Activated CD4-positive, alpha-beta T cell treated with anti-CD3 and anti-CD28 coated beads for 48 hours (primary cell): Measurements from ENCODE around the gene SNRNP48.

Experiments used
- DNase-seq: peaks from one replicate; pipeline ENCODE4 v3.0.0-alpha.2; 2020

The SNRNP48 gene

GRCh38 chr6:7559651-7560385 lies 30.2 kb upstream of the SNRNP48 start:
- no peak for DNase-seq

DNA sequence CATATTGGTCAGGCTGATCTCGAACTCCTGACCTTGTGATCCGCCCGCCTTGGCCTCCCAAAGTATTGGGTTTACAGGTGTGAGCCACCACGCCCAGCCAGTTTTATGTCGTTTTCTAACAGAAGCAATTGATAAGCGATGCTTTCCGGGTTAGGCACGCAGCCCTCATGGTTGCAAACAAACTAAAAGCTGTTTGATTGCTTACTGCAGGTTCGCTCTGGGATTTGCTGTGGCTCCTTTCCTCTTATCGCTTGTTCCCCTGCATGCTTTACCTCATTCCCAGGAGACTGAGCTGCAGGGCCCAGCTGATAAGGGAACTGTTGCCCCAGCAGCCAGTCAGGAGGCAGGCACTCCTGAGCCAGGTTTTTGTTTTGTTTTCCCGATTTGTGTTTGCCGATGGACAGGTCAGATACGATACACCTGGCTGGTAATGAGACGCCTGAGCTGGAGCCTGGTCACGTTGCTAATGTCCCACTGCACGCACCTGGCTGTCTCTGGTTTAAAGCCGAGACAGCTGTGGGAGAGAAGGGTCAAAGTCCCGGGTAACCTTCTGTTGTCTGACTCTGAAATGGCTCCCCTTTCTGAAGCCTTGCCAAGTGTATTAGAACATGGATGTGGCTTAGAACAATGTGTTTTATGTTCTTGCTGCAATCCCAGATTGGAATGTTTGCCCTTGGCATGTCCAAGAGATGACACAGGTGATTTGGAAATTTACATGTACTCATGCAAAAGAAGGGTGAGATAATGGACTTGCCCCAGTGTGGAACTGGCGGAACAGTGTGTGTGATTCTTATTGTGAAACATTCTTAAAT lies 28.6 kb upstream of the SNRNP48 start:
- DNase-seq = no peak

GRCh38 chr6:7562769-7563168 lies 27.2 kb upstream of the SNRNP48 start:
- DNase-seq = no peak

DNA sequence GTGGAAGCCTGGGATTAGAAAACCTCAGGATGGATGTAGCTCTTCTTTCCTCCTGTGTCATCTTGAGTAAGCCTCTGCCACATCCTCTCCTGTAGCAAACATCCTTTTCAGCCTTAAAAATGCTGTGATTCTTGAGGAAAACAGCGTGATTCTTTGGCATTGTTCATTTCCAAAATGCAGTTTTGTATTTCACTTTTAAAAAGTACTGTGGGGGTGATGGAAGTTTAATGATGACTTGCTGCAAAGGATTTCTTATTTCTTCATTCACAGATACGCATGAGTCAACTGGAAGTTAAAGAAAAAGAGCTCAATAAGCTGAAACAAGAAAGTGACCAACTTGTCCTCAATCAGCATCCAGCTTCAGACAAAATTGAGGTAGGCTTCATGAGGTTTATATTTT lies 23.9 kb upstream of the SNRNP48 start:
- no peak for DNase-seq

GRCh38 chr6:7566617-7567173 lies 23.3 kb upstream of the SNRNP48 start:
- DNase-seq = no peak

DNA sequence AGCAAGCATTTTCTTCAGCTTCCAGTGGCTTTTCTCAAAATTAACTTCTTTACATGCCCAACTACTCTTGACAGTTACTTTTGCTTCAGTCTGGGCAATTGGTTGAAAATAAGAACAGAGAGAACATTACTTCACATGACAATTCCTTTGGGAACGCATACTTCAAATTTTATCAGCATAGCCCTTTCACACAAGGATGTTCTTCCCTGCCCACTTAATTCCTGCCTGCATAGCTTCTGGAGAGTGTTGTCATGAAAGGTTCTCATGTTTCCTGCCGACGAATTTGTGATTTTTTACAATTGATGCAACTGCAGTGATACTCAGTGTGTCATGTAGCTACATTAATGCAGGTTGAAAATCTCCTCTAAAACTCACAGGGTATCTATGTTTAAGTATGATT lies 22.0 kb upstream of the SNRNP48 start:
- no peak for DNase-seq

DNA sequence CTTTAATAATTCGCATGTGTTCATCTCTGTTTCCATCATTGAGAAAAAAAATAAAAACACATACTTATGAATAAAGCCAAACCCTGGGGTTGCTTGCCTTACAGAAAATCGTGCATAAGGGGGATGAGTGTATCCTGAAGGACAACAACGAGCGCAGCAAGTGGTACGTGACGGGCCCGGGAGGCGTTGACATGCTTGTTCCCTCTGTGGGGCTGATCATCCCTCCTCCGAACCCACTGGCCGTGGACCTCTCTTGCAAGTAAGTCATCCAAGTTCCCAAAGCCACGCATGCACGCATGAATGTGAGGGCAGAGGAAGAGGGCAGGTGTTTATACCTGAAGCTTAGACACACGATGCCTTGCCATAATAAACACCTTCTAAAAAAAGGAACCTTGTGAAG lies 20.9 kb upstream of the SNRNP48 start:
- no peak for DNase-seq

- no peak for DNase-seq
Measured at GRCh38 chr6:7572213-7572943, 17.6 kb upstream of the SNRNP48 start.

GRCh38 chr6:7574500-7574899 lies 15.5 kb upstream of the SNRNP48 start:
- DNase-seq = no peak

DNA sequence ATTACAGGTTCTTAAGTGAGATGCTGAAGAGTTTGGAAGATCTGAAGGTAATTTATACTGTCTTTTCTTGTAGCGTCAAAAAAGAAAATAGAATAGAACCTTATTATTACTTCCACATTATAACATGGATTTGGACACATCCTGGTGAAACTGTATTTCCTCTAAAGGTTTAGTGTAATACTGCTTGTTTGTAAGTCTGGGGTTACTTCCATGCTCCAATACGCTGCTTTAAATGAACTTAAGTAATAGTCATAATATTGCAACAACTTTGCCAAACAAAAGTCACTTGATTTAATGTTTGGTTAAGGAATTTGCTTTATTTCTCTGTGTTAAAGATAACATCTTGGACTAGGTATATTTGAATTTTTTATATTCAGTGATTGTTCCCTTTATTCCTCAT lies 11.5 kb upstream of the SNRNP48 start:
- DNase-seq = no peak

- no peak for DNase-seq
Measured at GRCh38 chr6:7578931-7579330, 11.1 kb upstream of the SNRNP48 start.

DNA sequence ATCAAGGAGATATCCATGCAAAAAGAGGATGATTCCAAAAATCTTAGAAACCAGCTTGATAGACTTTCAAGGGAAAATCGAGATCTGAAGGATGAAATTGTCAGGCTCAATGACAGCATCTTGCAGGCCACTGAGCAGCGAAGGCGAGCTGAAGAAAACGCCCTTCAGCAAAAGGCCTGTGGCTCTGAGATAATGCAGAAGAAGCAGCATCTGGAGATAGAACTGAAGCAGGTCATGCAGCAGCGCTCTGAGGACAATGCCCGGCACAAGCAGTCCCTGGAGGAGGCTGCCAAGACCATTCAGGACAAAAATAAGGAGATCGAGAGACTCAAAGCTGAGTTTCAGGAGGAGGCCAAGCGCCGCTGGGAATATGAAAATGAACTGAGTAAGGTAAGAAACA lies 10.1 kb upstream of the SNRNP48 start:
- no peak for DNase-seq

DNA sequence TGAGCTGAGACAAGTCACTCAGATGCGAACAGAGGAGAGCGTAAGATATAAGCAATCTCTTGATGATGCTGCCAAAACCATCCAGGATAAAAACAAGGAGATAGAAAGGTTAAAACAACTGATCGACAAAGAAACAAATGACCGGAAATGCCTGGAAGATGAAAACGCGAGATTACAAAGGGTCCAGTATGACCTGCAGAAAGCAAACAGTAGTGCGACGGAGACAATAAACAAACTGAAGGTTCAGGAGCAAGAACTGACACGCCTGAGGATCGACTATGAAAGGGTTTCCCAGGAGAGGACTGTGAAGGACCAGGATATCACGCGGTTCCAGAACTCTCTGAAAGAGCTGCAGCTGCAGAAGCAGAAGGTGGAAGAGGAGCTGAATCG lies 9.5 kb upstream of the SNRNP48 start:
- DNase-seq = no peak

DNA sequence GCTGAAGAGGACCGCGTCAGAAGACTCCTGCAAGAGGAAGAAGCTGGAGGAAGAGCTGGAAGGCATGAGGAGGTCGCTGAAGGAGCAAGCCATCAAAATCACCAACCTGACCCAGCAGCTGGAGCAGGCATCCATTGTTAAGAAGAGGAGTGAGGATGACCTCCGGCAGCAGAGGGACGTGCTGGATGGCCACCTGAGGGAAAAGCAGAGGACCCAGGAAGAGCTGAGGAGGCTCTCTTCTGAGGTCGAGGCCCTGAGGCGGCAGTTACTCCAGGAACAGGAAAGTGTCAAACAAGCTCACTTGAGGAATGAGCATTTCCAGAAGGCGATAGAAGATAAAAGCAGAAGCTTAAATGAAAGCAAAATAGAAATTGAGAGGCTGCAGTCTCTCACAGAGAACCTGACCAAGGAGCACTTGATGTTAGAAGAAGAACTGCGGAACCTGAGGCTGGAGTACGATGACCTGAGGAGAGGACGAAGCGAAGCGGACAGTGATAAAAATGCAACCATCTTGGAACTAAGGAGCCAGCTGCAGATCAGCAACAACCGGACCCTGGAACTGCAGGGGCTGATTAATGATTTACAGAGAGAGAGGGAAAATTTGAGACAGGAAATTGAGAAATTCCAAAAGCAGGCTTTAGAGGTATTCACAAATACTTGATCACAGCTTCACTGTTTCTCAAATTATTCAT lies 8.9 kb upstream of the SNRNP48 start:
- DNase-seq = no peak

DNA sequence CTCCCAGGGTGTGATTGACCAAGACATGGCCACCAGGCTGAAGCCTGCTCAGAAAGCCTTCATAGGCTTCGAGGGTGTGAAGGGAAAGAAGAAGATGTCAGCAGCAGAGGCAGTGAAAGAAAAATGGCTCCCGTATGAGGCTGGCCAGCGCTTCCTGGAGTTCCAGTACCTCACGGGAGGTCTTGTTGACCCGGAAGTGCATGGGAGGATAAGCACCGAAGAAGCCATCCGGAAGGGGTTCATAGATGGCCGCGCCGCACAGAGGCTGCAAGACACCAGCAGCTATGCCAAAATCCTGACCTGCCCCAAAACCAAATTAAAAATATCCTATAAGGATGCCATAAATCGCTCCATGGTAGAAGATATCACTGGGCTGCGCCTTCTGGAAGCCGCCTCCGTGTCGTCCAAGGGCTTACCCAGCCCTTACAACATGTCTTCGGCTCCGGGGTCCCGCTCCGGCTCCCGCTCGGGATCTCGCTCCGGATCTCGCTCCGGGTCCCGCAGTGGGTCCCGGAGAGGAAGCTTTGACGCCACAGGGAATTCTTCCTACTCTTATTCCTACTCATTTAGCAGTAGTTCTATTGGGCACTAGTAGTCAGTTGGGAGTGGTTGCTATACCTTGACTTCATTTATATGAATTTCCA lies 4.6 kb upstream of the SNRNP48 start:
- DNase-seq = no peak

DNA sequence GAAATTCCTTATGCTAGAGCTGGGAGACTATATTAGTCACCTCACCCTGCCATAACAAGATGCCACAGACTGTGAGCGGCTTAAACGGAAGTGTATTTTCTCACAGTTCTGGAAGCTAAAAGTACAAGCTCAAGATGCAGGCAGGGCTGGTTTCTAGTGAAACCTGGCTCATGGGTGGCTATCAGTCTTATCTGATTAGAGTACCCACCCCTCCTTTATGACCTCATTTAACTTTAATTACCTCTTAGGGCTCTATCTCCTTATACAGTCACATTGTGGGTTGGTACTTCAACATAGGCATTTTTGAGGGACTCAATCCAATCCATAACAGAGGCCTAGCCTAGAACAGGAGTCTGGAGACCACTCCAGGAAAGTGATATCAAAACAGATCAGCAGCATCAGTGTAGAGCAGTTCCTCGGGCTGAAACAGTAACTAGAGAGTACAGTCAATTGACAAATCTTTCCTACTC lies 2.3 kb upstream of the SNRNP48 start:
- DNase-seq = no peak

- no peak for DNase-seq
Measured at GRCh38 chr6:7588506-7588905, 1.5 kb upstream of the SNRNP48 start.

GRCh38 chr6:7589221-7589620 lies 777 bp upstream of the SNRNP48 start:
- DNase-seq = no peak

DNA sequence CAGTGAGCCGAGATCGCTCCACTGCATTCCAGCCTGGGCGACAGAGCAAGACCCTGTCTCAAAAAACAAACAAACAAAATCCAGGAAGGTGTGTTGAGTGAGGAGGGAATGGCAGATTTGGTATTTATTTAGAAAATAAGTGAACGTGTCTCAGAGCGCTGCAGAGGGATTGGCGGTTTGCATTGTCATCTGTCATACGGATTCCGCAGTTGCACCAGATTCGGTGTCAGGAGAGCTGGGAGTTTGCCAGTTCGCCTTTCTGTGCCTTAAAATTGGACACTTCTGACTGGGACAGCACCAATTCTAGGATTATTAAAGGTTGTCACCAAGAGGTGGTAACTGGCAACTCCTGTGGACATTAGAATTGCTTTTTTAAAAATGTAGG lies 912 bp downstream of the SNRNP48 start:
- no peak for DNase-seq

- no peak for DNase-seq
Measured at GRCh38 chr6:7591770-7592169, 1.8 kb downstream of the SNRNP48 start.

GRCh38 chr6:7593229-7593628 lies 3.2 kb downstream of the SNRNP48 start:
- no peak for DNase-seq

DNA sequence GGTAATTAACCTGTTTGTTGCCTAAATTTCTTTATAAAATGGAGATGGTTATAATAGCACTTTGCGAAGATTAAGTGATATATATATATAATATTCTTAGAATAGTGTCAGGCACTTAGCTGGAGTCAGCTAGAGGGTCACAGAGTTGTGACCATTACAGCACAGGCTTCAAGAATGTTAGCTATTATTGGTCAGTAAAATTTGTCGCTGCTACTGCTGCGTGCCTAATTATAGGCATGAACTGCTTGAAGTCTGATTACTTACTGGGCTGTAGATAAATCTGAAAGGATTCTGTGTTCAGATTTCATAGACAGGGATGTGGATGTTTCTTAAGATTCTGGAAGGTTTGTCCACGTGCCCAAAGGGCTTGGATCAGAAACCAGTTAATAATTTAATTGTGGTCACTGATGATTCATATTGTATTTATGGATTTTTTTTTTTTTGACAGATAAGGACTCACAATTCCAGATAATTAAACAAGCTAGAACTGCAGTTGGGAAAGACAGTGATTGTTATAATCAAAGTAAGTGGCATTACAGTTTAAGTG lies 4.7 kb downstream of the SNRNP48 start:
- DNase-seq = no peak
